Measurements from ENCODE around the gene FLII.

The FLII gene

DNA sequence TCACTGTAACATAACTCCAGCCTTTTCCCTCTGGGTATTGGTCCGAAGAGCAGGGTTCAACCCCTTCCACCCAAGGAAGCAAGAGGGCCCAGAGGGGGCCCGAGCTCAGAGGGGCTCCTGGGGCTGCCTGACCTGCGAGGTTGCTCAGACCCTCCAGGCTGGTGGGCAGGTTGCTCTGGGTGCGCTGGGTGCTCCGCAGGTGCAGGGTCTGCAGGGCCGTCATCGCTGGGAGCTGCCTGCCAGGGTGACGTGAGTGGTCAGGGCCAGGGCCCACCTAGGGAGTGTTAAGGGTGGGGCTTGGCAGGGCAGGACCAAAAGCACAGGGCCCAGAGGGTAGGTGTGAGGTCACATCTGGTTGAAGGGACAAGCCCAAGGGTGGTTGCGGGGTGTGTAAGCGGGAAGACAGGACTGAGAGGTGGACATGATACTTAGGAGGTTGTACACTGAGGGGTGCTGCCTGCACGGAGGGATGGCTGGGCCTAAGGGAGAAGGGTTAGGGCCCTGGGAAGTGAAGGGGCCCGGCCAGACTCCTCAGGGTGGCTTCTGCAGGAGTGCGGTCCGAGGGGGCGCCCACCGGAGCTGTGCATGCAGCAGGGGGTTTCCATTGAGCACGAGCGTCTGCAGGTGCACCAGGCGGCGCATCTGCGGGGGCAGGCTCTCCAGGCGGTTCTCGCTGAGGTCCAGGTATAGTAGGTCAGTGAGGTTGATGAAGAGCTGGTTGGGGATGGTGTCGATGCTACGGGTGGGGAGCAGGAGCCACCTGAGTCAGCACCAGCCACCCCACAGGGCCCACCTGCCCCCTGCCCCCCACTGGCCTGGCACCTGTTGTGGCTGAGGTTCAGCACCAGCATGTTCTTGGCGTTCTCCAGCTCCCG lies 4.4 kb downstream of the FLII start:
- Histone ChIP-seq H3K27ac (no peak overlapping the region), H3K9me3 (ENCODE audit: severe bottlenecking) (no peaks in the 10 kb centered on the region), H3K36me3 (peaks cover 52% of the 10 kb centered on the region), H3K27me3 (ENCODE audit: insufficient read depth, low read depth, severe bottlenecking) (no peaks in the 10 kb centered on the region), H3K4me3 (ENCODE audit: low read depth, low read length) (no peak overlapping the region)
- no peak for DNase-seq
- TF ChIP-seq, protein P1, sequence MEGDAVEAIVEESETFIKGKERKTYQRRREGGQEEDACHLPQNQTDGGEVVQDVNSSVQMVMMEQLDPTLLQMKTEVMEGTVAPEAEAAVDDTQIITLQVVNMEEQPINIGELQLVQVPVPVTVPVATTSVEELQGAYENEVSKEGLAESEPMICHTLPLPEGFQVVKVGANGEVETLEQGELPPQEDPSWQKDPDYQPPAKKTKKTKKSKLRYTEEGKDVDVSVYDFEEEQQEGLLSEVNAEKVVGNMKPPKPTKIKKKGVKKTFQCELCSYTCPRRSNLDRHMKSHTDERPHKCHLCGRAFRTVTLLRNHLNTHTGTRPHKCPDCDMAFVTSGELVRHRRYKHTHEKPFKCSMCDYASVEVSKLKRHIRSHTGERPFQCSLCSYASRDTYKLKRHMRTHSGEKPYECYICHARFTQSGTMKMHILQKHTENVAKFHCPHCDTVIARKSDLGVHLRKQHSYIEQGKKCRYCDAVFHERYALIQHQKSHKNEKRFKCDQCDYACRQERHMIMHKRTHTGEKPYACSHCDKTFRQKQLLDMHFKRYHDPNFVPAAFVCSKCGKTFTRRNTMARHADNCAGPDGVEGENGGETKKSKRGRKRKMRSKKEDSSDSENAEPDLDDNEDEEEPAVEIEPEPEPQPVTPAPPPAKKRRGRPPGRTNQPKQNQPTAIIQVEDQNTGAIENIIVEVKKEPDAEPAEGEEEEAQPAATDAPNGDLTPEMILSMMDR (IDR thresholded peaks at IDR 0.05; ENCODE audit: low read depth, low read length): no peak

DNA sequence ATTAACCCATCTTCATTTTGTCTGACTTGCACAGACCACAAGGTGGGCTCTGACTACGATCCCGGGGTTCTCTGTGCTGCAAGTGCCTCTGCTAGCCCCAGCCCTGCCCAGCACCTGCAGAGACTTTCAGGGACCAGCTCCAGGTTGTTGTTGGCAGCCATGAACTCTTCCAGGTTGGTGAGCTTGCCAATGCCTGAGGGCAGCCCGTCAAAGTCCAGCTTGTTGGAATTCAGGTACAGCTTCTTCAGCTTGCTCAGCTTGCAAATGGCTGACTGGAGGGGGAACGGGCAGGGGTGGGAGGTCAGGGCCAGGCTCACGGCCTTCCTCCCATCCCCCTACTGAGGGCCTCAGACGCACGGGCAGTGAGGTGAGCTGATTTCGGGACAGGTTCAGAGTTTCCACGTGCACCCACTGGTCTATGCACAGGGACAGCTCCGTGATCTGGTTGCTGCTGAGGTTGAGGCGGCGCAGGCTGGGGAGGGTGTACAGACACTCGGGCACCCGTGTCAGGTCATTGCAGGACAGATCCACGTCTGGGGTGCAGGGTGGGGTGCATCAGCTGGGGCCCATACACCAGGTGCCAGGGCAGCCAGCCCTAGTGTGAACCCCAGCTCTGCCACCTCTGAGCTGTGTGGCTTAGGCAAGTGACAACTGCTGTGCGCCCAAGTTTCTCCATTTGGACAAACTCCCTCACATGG lies 5.2 kb downstream of the FLII start:
- H3K4me3 ChIP-seq (ENCODE audit: low read depth, low read length): no peak overlapping the region
- H3K27me3 ChIP-seq (ENCODE audit: insufficient read depth, low read depth, severe bottlenecking): no peaks in the 10 kb centered on the region
- H3K36me3 ChIP-seq: peaks cover 58% of the 10 kb centered on the region
- no peak overlapping the region for H3K27ac ChIP-seq
- no peaks in the 10 kb centered on the region for H3K9me3 ChIP-seq (ENCODE audit: severe bottlenecking)
- TF ChIP-seq, protein P1 (IDR thresholded peaks at IDR 0.05; ENCODE audit: low read depth, low read length): no peak
- no peak for DNase-seq

DNA sequence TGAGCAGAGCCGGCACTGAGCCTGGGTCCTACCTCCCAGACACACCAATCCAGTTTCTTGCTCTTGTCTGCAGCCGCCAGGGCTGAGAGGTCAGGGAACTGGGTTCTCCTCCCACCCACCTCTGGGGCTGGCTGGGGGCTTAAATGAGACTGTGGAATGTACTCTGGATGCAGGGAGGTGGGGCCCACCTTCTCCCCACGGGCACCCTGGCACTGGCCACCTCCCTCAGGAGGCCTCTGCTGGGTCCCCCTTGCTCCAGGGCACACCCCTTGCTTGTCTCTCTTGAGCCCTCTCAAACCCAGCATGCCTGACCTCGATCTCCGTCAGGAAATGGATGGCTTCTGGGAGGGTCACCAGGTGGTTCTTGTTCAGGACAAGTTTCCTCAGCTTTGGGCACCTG lies 6.4 kb downstream of the FLII start:
- Histone ChIP-seq H3K27ac (no peak overlapping the region), H3K9me3 (ENCODE audit: severe bottlenecking) (no peaks in the 10 kb centered on the region), H3K27me3 (ENCODE audit: insufficient read depth, low read depth, severe bottlenecking) (no peaks in the 10 kb centered on the region), H3K36me3 (peaks cover 67% of the 10 kb centered on the region), H3K4me3 (ENCODE audit: low read depth, low read length) (no peak overlapping the region)
- TF ChIP-seq, protein P1 (IDR thresholded peaks at IDR 0.05; ENCODE audit: low read depth, low read length): no peak
- no peak for DNase-seq

DNA sequence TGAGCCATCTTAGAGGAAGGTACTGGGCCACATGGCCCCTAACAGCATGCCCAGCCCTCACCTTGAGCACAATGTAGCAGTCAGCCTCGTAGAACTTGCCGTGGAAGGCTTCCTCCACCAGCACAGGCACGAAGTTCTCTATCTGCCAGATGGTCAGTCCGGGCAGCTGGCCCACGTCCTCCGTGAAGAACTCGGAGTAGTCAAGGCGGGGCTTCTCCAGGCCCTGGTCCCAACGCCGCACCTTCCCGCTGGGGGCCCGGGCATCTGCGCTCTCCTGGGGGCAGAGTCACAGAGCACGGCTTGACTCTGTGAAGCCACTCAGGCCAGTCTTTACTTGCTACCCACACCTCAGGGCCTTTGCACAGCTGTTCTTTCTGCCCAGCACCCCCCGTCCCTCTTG lies 7.3 kb downstream of the FLII start:
- no peak overlapping the region for H3K27ac ChIP-seq
- no peaks in the 10 kb centered on the region for H3K9me3 ChIP-seq (ENCODE audit: severe bottlenecking)
- TF ChIP-seq, protein P1 (IDR thresholded peaks at IDR 0.05; ENCODE audit: low read depth, low read length): no peak
- H3K4me3 ChIP-seq (ENCODE audit: low read depth, low read length): no peak overlapping the region
- DNase-seq: no peak
- H3K27me3 ChIP-seq (ENCODE audit: insufficient read depth, low read depth, severe bottlenecking): no peaks in the 10 kb centered on the region
- peaks cover 71% of the 10 kb centered on the region for H3K36me3 ChIP-seq

DNA sequence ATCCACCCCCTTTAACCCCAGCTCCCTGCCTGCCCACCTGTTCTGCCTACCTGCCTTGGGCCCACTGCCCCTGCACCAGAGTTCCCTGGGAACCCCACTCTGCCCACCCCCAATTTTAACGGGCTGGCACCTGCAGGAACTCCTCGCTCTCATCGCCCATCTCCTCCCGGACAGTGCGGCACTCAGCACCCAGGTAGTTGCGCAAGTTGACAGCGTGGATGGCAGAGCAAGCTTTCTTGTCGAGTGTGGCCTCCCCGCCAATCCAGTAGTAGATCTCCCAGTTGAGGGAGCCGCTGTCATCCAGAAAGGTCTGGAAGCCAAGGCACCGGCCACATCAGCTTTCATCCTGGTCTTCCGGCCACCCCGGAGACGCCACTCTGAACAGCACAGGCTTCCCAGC lies 7.8 kb downstream of the FLII start:
- Histone ChIP-seq H3K36me3 (peaks cover 71% of the 10 kb centered on the region), H3K4me3 (ENCODE audit: low read depth, low read length) (no peak overlapping the region)

More for the DNA sequence above, 7.8 kb downstream of the FLII start:
- Histone ChIP-seq H3K27ac (no peak overlapping the region), H3K27me3 (ENCODE audit: insufficient read depth, low read depth, severe bottlenecking) (no peaks in the 10 kb centered on the region), H3K9me3 (ENCODE audit: severe bottlenecking) (no peaks in the 10 kb centered on the region)
- DNase-seq: no peak
- TF ChIP-seq, protein P1 (IDR thresholded peaks at IDR 0.05; ENCODE audit: low read depth, low read length): no peak

Data from WERI-Rb-1 (cell line).